Neural progenitor cell (in vitro differentiated cells): ENCODE measurements around the gene RUVBL2.

Source experiments
- EZH2 ChIP-seq: fragments of 200-600 bp; sonication (generic); IDR thresholded peaks from 2 replicates; pipeline ENCODE4 v1.6.1; 2017; ENCODE audit warnings: antibody characterized with exemption, mild to moderate bottlenecking, moderate library complexity
- TF ChIP-seq, protein P1 (sequence below): fragments of 200-600 bp; sonication (generic); IDR thresholded peaks from 2 replicates; pipeline ENCODE4 v1.5.1; 2017; ENCODE audit warnings: antibody characterized with exemption, mild to moderate bottlenecking

DNA sequence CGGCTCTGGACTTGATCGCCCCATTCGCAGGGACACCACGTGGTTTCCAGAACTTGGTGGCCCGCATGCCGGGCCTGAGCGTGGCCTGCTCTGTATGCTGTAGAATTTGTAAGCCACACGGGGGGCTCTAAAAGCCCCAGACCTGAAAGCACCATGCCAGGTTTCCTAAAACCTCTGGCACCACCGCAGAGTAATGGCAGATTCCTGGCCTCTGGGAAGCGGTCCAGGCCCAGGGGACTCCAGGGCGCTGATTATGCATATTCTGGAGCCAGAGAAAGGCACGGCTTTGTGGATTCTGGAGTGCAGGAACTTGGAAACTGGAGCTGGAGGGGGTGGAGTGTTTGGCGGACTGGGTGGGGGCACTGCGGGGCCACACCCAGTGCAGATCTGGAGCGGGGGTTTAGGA, 24.9 kb upstream of the RUVBL2 start:
- TF ChIP-seq, protein P1, sequence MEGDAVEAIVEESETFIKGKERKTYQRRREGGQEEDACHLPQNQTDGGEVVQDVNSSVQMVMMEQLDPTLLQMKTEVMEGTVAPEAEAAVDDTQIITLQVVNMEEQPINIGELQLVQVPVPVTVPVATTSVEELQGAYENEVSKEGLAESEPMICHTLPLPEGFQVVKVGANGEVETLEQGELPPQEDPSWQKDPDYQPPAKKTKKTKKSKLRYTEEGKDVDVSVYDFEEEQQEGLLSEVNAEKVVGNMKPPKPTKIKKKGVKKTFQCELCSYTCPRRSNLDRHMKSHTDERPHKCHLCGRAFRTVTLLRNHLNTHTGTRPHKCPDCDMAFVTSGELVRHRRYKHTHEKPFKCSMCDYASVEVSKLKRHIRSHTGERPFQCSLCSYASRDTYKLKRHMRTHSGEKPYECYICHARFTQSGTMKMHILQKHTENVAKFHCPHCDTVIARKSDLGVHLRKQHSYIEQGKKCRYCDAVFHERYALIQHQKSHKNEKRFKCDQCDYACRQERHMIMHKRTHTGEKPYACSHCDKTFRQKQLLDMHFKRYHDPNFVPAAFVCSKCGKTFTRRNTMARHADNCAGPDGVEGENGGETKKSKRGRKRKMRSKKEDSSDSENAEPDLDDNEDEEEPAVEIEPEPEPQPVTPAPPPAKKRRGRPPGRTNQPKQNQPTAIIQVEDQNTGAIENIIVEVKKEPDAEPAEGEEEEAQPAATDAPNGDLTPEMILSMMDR = no peak
- TF ChIP-seq EZH2 = no peak
